HEK293 (cell line): ENCODE measurements around the gene STMN1.

Experiments used
- EGR2 ChIP-seq: fragments of 450-650 bp; formaldehyde crosslinking; IDR thresholded peaks from 2 replicates; pipeline ENCODE4 v1.5.1; 2016; ENCODE audit warnings: low read depth, missing biosample characterization, missing genetic modification characterization
- GLI2 ChIP-seq: fragments of 450-650 bp; formaldehyde crosslinking; IDR thresholded peaks from 2 replicates; pipeline ENCODE4; 2017; ENCODE audit warnings: missing biosample characterization, missing genetic modification characterization, low read depth, borderline replicate concordance
- IKZF3 ChIP-seq: fragments of 450-650 bp; IDR thresholded peaks from 2 replicates; pipeline ENCODE4 v1.5.0; 2018; ENCODE audit warnings: missing biosample characterization, mild to moderate bottlenecking, missing genetic modification characterization, moderate library complexity
- KLF16 ChIP-seq: fragments of 450-650 bp; formaldehyde crosslinking; IDR thresholded peaks from 2 replicates; pipeline ENCODE4 v1.5.1; 2017; ENCODE audit warnings: missing biosample characterization, missing genetic modification characterization
- MZF1 ChIP-seq: fragments of 450-650 bp; formaldehyde crosslinking; IDR thresholded peaks from 2 replicates; pipeline ENCODE4 v1.5.1; 2017; ENCODE audit warnings: missing biosample characterization, missing genetic modification characterization, borderline replicate concordance
- ZBTB10 ChIP-seq: fragments of 450-650 bp; formaldehyde crosslinking; IDR thresholded peaks from 2 replicates; pipeline ENCODE4 v1.5.1; 2016; ENCODE audit warnings: missing biosample characterization, missing genetic modification characterization
- ZBTB11 ChIP-seq: fragments of 450-650 bp; formaldehyde crosslinking; conservative IDR thresholded peaks from 2 replicates; pipeline ENCODE4 v1.5.1; 2016; ENCODE audit warnings: low read depth, missing biosample characterization, missing genetic modification characterization
- ZBTB17 ChIP-seq: fragments of 450-650 bp; formaldehyde crosslinking; IDR thresholded peaks from 2 replicates; pipeline ENCODE4 v1.5.1; 2016; ENCODE audit warnings: missing biosample characterization, missing genetic modification characterization
- ZFP69B ChIP-seq: fragments of 450-650 bp; formaldehyde crosslinking; IDR thresholded peaks from 2 replicates; pipeline ENCODE4 v1.5.1; 2016; ENCODE audit warnings: missing biosample characterization, missing genetic modification characterization
- ZNF174 ChIP-seq: fragments of 450-650 bp; formaldehyde crosslinking; IDR thresholded peaks from 2 replicates; pipeline ENCODE4 v1.5.0; 2017; ENCODE audit warnings: missing biosample characterization, mild to moderate bottlenecking, missing genetic modification characterization
- ZNF175 ChIP-seq: fragments of 450-650 bp; formaldehyde crosslinking; IDR thresholded peaks from 2 replicates; pipeline ENCODE4 v1.5.1; 2016; ENCODE audit warnings: missing biosample characterization, missing genetic modification characterization
- ZNF214 ChIP-seq: fragments of 450-650 bp; formaldehyde crosslinking; IDR thresholded peaks from 2 replicates; pipeline ENCODE4 v1.5.1; 2017; ENCODE audit warnings: missing biosample characterization, mild to moderate bottlenecking, missing genetic modification characterization, borderline replicate concordance
- ZNF221 ChIP-seq: fragments of 450-650 bp; formaldehyde crosslinking; IDR thresholded peaks from 2 replicates; pipeline ENCODE4 v1.5.1; 2017; ENCODE audit warnings: missing biosample characterization, missing genetic modification characterization, borderline replicate concordance
- ZNF311 ChIP-seq: fragments of 450-650 bp; formaldehyde crosslinking; IDR thresholded peaks from 2 replicates; pipeline ENCODE4 v1.5.1; 2017; ENCODE audit warnings: missing biosample characterization, missing genetic modification characterization, borderline replicate concordance
- ZNF354C ChIP-seq: fragments of 450-650 bp; formaldehyde crosslinking; IDR thresholded peaks from 2 replicates; pipeline ENCODE4 v1.5.1; 2016; ENCODE audit warnings: missing biosample characterization, missing genetic modification characterization, low read depth, borderline replicate concordance
- ZNF610 ChIP-seq: fragments of 450-650 bp; formaldehyde crosslinking; IDR thresholded peaks from 2 replicates; pipeline ENCODE4 v1.5.1; 2016; ENCODE audit warnings: missing biosample characterization, missing genetic modification characterization, borderline replicate concordance
- ZNF621 ChIP-seq: fragments of 450-650 bp; formaldehyde crosslinking; IDR thresholded peaks from 2 replicates; pipeline ENCODE4 v1.5.1; 2017; ENCODE audit warnings: missing biosample characterization, missing genetic modification characterization
- ZNF623 ChIP-seq: fragments of 450-650 bp; formaldehyde crosslinking; IDR thresholded peaks from 2 replicates; pipeline ENCODE4 v1.5.1; 2016; ENCODE audit warnings: missing biosample characterization, missing genetic modification characterization
- ZNF658 ChIP-seq: fragments of 450-650 bp; formaldehyde crosslinking; IDR thresholded peaks from 2 replicates; pipeline ENCODE4; 2016; ENCODE audit warnings: missing biosample characterization, missing genetic modification characterization
- ZNF660 ChIP-seq: fragments of 450-650 bp; IDR thresholded peaks from 2 replicates; pipeline ENCODE4 v1.5.1; 2018; ENCODE audit warnings: missing biosample characterization, mild to moderate bottlenecking, missing genetic modification characterization
- ZNF677 ChIP-seq: fragments of 450-650 bp; IDR thresholded peaks from 2 replicates; pipeline ENCODE4 v1.5.0; 2018; ENCODE audit warnings: missing biosample characterization, mild to moderate bottlenecking, missing genetic modification characterization, moderate library complexity
- ZNF701 ChIP-seq: fragments of 450-650 bp; formaldehyde crosslinking; IDR thresholded peaks from 2 replicates; pipeline ENCODE4 v1.5.1; 2016; ENCODE audit warnings: missing biosample characterization, missing genetic modification characterization
- ZNF76 ChIP-seq: fragments of 450-650 bp; formaldehyde crosslinking; IDR thresholded peaks from 2 replicates; pipeline ENCODE4; 2016; ENCODE audit warnings: low read depth, missing biosample characterization, missing genetic modification characterization, borderline replicate concordance
- ZNF792 ChIP-seq: fragments of 450-650 bp; formaldehyde crosslinking; IDR thresholded peaks from 2 replicates; pipeline ENCODE4 v1.5.1; 2016; ENCODE audit warnings: missing biosample characterization, missing genetic modification characterization
- ZNF837 ChIP-seq: fragments of 450-650 bp; formaldehyde crosslinking; IDR thresholded peaks from 2 replicates; pipeline ENCODE4 v1.5.1; 2016; ENCODE audit warnings: missing biosample characterization, missing genetic modification characterization
- ZXDB ChIP-seq: fragments of 450-650 bp; formaldehyde crosslinking; IDR thresholded peaks from 2 replicates; pipeline ENCODE4 v1.5.1; 2016; ENCODE audit warnings: missing biosample characterization, missing genetic modification characterization
- TF ChIP-seq, protein P1 (sequence below): fragments of 450-650 bp; formaldehyde crosslinking; IDR thresholded peaks from 2 replicates; pipeline ENCODE4 v1.5.1; 2017; ENCODE audit warnings: missing biosample characterization, mild to moderate bottlenecking, missing genetic modification characterization, moderate library complexity
- TF ChIP-seq, protein P2 (sequence below): fragments of 450-650 bp; formaldehyde crosslinking; IDR thresholded peaks from 2 replicates; pipeline ENCODE4 v1.5.1; 2016; ENCODE audit warnings: missing biosample characterization, missing genetic modification characterization

STMN1 gene

GRCh38 chr1:25858906-25859789 is 47.1 kb downstream of the STMN1 start, which contains the start of gene AUNIP (continued):
- TF ChIP-seq ZBTB11 (tag by site-specific recombination) (peak; percentile 47), KLF16 (peak; percentile 83), ZNF623 (peak; percentile 37; the same call in 1 of the 2 replicates), ZBTB17 (tag by site-specific recombination) (peak; percentile 54; the same call in 1 of the 2 replicates), ZNF175 (tag by site-specific recombination) (no peak), GLI2 (no peak; the same call in 1 of the 2 replicates), ZNF221 (tag by site-specific recombination) (no peak), ZNF792 (tag by site-specific recombination) (peak; percentile 29; the same call in 1 of the 2 replicates), ZNF660 (tag by site-specific recombination) (peak; percentile 92), ZNF311 (tag by site-specific recombination) (no peak), ZNF621 (tag by site-specific recombination) (no peak), ZBTB10 (tag by site-specific recombination) (peak; percentile 92), ZNF174 (tag by site-specific recombination) (no peak), ZNF677 (tag by site-specific recombination) (no peak), EGR2 (tag by site-specific recombination) (peak; percentile 85), ZNF658 (tag by site-specific recombination) (0 out of 2 replicates have a peak, but pooled peaks have one; percentile 59), ZNF76 (tag by site-specific recombination) (peak; percentile 94), ZNF701 (tag by site-specific recombination) (0 out of 2 replicates have a peak, but pooled peaks have one; percentile 71), ZNF610 (tag by site-specific recombination) (peak; percentile 86), ZXDB (tag by site-specific recombination) (peak; percentile 88), ZNF214 (tag by site-specific recombination) (no peak), ZFP69B (tag by site-specific recombination) (peak; percentile 80), IKZF3 (tag by site-specific recombination) (peak; percentile 63; the same call in 1 of the 2 replicates), ZNF837 (tag by site-specific recombination) (no peak), ZNF354C (tag by site-specific recombination) (no peak), MZF1 (tag by site-specific recombination) (peak; percentile 85; the same call in 1 of the 2 replicates)
- TF ChIP-seq, protein P1, sequence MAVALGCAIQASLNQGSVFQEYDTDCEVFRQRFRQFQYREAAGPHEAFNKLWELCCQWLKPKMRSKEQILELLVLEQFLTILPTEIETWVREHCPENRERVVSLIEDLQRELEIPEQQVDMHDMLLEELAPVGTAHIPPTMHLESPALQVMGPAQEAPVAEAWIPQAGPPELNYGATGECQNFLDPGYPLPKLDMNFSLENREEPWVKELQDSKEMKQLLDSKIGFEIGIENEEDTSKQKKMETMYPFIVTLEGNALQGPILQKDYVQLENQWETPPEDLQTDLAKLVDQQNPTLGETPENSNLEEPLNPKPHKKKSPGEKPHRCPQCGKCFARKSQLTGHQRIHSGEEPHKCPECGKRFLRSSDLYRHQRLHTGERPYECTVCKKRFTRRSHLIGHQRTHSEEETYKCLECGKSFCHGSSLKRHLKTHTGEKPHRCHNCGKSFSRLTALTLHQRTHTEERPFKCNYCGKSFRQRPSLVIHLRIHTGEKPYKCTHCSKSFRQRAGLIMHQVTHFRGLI (tag by site-specific recombination), result peak; percentile 15; the same call in 1 of the 2 replicates
- TF ChIP-seq, protein P2, sequence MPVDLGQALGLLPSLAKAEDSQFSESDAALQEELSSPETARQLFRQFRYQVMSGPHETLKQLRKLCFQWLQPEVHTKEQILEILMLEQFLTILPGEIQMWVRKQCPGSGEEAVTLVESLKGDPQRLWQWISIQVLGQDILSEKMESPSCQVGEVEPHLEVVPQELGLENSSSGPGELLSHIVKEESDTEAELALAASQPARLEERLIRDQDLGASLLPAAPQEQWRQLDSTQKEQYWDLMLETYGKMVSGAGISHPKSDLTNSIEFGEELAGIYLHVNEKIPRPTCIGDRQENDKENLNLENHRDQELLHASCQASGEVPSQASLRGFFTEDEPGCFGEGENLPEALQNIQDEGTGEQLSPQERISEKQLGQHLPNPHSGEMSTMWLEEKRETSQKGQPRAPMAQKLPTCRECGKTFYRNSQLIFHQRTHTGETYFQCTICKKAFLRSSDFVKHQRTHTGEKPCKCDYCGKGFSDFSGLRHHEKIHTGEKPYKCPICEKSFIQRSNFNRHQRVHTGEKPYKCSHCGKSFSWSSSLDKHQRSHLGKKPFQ (tag by site-specific recombination), result peak; percentile 55; the same call in 1 of the 2 replicates
